22Rv1 (cell line): ENCODE data around the gene FAM50A.

Experiments
- H3K27ac ChIP-seq: fragments of 450-650 bp; 2 replicates; pipeline ENCODE4 v1.5.1; 2017
- ZFX ChIP-seq: fragments of 450-650 bp; IDR thresholded peaks from 2 replicates; pipeline ENCODE4 v1.6.1; 2017; ENCODE audit warnings: antibody characterized with exemption, borderline replicate concordance
- TF ChIP-seq, protein P1 (sequence below): fragments of 450-650 bp; IDR thresholded peaks from 2 replicates; pipeline ENCODE4 v1.5.1; 2017; ENCODE audit warnings: mild to moderate bottlenecking

The FAM50A gene

GRCh38 chrX:154430916-154431315 is 13.0 kb upstream of the FAM50A start:
- TF ChIP-seq, protein P1, sequence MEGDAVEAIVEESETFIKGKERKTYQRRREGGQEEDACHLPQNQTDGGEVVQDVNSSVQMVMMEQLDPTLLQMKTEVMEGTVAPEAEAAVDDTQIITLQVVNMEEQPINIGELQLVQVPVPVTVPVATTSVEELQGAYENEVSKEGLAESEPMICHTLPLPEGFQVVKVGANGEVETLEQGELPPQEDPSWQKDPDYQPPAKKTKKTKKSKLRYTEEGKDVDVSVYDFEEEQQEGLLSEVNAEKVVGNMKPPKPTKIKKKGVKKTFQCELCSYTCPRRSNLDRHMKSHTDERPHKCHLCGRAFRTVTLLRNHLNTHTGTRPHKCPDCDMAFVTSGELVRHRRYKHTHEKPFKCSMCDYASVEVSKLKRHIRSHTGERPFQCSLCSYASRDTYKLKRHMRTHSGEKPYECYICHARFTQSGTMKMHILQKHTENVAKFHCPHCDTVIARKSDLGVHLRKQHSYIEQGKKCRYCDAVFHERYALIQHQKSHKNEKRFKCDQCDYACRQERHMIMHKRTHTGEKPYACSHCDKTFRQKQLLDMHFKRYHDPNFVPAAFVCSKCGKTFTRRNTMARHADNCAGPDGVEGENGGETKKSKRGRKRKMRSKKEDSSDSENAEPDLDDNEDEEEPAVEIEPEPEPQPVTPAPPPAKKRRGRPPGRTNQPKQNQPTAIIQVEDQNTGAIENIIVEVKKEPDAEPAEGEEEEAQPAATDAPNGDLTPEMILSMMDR = no peak
- TF ChIP-seq ZFX = no peak
- 0 out of 2 replicates have a peak overlapping the region, but pooled peaks have one; percentile 7 for H3K27ac ChIP-seq

- no peak overlapping the region for H3K27ac ChIP-seq
- TF ChIP-seq, protein P1 = no peak
- no peak for TF ChIP-seq ZFX
Observed at GRCh38 chrX:154431341-154431740, 12.6 kb upstream of the FAM50A start.

DNA sequence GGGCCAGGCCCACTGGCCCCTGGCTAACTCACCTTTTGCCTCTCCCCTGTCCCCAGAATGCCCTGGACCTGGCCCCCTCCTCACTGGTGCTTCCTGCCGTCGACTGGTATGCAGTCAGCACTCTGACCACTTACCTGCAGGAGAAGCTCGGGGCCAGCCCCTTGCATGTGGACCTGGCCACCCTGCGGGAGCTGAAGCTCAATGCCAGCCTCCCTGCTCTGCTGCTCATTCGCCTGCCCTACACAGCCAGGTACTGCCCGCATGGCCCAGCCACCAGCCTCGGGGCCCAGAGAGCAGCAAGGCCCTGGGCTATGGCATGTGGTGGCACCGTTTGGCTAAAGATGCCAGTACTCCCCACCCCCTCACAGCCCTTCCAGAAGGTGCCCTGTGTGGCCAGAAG is 11.7 kb upstream of the FAM50A start:
- TF ChIP-seq, protein P1 = no peak
- TF ChIP-seq ZFX = no peak
- H3K27ac ChIP-seq = no peak overlapping the region

DNA sequence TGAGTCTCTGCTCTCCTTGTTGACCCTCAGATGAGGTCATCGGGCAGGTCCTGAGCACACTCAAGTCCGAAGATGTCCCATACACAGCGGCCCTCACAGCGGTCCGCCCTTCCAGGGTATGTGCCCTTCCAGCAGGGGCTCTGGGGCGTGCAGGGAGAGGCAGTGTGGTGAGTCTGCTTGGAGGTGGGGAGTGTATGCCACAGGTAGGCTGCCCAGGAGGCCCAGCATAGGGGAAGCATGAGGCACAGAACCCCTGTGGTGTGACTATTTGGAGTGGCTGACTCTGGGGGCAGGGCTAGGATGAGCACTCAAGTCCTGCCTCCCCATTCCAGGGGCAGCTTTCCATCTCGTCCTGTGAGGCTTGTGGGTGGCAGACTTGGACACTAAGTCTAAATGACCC is 10.3 kb upstream of the FAM50A start:
- no peak overlapping the region for H3K27ac ChIP-seq
- TF ChIP-seq, protein P1 = no peak

DNA sequence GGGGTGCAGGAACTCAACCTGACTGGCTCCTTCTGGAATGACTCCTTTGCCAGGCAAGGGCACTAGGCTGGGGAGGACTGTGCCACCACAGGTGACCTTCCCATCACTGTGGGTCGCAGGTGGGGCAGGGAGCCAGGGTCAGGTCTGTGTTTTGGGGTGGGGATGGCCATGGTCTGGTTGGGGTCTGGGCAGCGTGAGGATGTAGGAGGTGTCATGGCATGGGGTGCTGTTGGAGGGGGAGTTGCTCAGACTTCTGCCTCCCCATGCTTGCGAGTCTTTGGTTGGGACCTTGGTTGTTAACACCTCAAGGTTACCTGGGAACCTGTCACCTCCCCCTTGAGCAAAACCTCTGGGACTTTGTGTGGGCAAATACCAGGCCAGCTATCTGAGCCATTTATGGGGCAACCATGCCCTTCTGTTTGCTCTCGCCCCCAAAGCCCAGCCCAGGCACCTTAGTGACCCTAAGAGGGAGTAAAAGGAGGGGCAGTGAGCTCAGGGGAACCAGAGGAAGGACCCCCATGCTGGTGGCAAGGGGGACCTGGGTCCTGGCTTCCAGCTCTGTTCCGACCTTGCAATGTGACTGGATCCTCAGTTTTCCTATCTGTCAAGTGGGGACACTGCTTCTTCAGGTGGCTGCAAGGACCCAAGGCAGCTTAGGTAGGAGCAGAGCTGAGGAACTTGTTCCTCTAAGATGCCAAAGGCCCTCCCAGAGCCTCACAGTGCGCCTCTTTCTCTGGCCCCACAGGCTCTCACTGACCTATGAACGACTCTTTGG is 9.4 kb upstream of the FAM50A start:
- no peak overlapping the region for H3K27ac ChIP-seq
- TF ChIP-seq ZFX = no peak
- TF ChIP-seq, protein P1 = no peak

GRCh38 chrX:154435171-154435733 is 8.7 kb upstream of the FAM50A start:
- TF ChIP-seq ZFX = no peak
- TF ChIP-seq, protein P1 = no peak
- H3K27ac ChIP-seq = no peak overlapping the region

DNA sequence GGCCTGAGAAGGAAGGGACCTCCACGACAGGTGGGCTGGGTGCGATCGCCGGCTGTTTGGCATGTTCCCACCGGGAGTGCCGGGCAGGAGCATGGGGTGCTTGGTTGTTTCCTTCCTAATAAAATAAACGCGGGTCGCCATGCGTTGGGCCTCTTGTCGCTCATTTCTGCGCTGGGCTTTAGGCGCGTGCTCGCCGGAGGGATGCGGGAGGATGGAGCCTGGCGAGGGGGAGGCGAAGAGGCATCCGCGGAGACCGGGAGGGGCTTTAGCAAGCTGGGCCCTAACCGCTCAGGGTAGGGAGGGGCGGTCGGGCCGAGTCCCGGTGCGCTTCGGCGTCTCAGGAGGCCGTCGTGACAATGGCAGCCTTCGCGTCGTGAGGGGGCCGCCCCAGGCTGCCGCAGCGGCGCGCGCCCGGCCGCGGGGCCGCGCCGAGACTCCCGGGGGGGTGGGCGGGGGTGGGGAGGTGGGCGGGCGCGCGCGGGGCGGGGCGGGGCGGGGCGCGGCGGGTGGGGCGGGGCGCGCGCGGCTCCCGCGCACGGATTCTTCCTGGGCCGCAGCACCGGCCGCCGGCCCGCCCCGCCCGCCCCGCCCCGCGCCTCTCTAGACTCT is 7.5 kb upstream of the FAM50A start:
- TF ChIP-seq, protein P1 = no peak
- no peak for TF ChIP-seq ZFX
- H3K27ac ChIP-seq = peak overlapping the region; percentile 69
